ENCODE measurements around the gene SLC5A11. TPM values are rescaled to one million over a fixed set of nuclear protein-coding genes. Genes with fewer than 3 reads are reported as not detected.

Gene SLC5A11
- total RNA-seq, 1 experiment from 2014 or later, result 0.51 TPM

- no peak overlapping the region for H3K9ac ChIP-seq (ENCODE audit: low read length)
- no peaks in the 10 kb centered on the region for H3F3A ChIP-seq (ENCODE audit: low read length, unreplicated experiment)
- no peaks in the 10 kb centered on the region for H3K36me3 ChIP-seq (ENCODE audit: low read depth, low read length)
- no peaks in the 10 kb centered on the region for H3K4me1 ChIP-seq (ENCODE audit: insufficient read depth, low read length)
- ATAC-seq (no peak), DNase-seq (no peak)
- TF ChIP-seq, protein P1, sequence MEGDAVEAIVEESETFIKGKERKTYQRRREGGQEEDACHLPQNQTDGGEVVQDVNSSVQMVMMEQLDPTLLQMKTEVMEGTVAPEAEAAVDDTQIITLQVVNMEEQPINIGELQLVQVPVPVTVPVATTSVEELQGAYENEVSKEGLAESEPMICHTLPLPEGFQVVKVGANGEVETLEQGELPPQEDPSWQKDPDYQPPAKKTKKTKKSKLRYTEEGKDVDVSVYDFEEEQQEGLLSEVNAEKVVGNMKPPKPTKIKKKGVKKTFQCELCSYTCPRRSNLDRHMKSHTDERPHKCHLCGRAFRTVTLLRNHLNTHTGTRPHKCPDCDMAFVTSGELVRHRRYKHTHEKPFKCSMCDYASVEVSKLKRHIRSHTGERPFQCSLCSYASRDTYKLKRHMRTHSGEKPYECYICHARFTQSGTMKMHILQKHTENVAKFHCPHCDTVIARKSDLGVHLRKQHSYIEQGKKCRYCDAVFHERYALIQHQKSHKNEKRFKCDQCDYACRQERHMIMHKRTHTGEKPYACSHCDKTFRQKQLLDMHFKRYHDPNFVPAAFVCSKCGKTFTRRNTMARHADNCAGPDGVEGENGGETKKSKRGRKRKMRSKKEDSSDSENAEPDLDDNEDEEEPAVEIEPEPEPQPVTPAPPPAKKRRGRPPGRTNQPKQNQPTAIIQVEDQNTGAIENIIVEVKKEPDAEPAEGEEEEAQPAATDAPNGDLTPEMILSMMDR (conservative IDR thresholded peaks at IDR 0.05; ENCODE audit: low read depth, low read length), result no peak
- TF ChIP-seq EZH2 (IDR thresholded peaks at IDR 0.05; ENCODE audit: low read length, unreplicated experiment) (no peak), EZH2phosphoT487 (IDR thresholded peaks at IDR 0.05; ENCODE audit: borderline replicate concordance, low read length) (no peak)
- no peak overlapping the region for H3K4me2 ChIP-seq (ENCODE audit: low read length)
- no peaks in the 10 kb centered on the region for H3K79me2 ChIP-seq (ENCODE audit: low read length)
- no peak overlapping the region for H3K27ac ChIP-seq (ENCODE audit: low read length)
- H3K27me3 ChIP-seq (ENCODE audit: low read length), result no peaks in the 10 kb centered on the region
- H3K9me3 ChIP-seq (ENCODE audit: low read length), result no peaks in the 10 kb centered on the region
- BruUV-seq (replicated peaks), result no TSS peak
- ChIA-PET CTCF (interaction anchor here (0.6 kb wide), 1 partner anchor 225 kb away, joined by 10 read pairs; no protein-coding TSS in a partner anchor), POLR2A (ENCODE audit: unreplicated experiment) (no interaction called here)
- no peaks in the 10 kb centered on the region for H3K9me2 ChIP-seq (replicated peaks; ENCODE audit: low read length)
- no peak overlapping the region for H3K4me3 ChIP-seq (ENCODE audit: low read length)
- no peak overlapping the region for H2AFZ ChIP-seq (ENCODE audit: low read length)
- intact Hi-C loops (cut with micrococcal nuclease), result loop anchor here (10.0 kb wide), 2 partner anchors 75 to 135 kb away; no protein-coding TSS in a partner anchor
- H4K20me1 ChIP-seq (ENCODE audit: low read length), result no peaks in the 10 kb centered on the region
These were observed 64.1 kb downstream of the SLC5A11 start for GRCh38 chr16:24909856-24910255.

GRCh38 chr16:24915019-24915418 is 69.3 kb downstream of the SLC5A11 start:
- DNase-seq (no peak), ATAC-seq (no peak)
- ChIA-PET CTCF (no interaction called here), POLR2A (ENCODE audit: unreplicated experiment) (no interaction called here)
- Histone ChIP-seq H3K4me1 (ENCODE audit: insufficient read depth, low read length) (no peaks in the 10 kb centered on the region), H4K20me1 (ENCODE audit: low read length) (no peaks in the 10 kb centered on the region), H3K27ac (ENCODE audit: low read length) (no peak overlapping the region), H3K36me3 (ENCODE audit: low read depth, low read length) (no peaks in the 10 kb centered on the region), H3F3A (ENCODE audit: low read length, unreplicated experiment) (no peaks in the 10 kb centered on the region), H3K4me3 (ENCODE audit: low read length) (no peak overlapping the region), H3K79me2 (ENCODE audit: low read length) (no peaks in the 10 kb centered on the region), H3K9me2 (replicated peaks; ENCODE audit: low read length) (no peaks in the 10 kb centered on the region), H3K9ac (ENCODE audit: low read length) (no peak overlapping the region), H3K4me2 (ENCODE audit: low read length) (no peak overlapping the region), H2AFZ (ENCODE audit: low read length) (no peak overlapping the region), H3K27me3 (ENCODE audit: low read length) (no peaks in the 10 kb centered on the region), H3K9me3 (ENCODE audit: low read length) (no peaks in the 10 kb centered on the region)
- intact Hi-C loops (cut with micrococcal nuclease), result no loop called here
- no TSS peak for BruUV-seq (replicated peaks)
- TF ChIP-seq EZH2 (IDR thresholded peaks at IDR 0.05; ENCODE audit: low read length, unreplicated experiment), result no peak
- no peak for TF ChIP-seq EZH2phosphoT487 (IDR thresholded peaks at IDR 0.05; ENCODE audit: borderline replicate concordance, low read length)
- TF ChIP-seq, protein P1 (conservative IDR thresholded peaks at IDR 0.05; ENCODE audit: low read depth, low read length), result no peak

DNA sequence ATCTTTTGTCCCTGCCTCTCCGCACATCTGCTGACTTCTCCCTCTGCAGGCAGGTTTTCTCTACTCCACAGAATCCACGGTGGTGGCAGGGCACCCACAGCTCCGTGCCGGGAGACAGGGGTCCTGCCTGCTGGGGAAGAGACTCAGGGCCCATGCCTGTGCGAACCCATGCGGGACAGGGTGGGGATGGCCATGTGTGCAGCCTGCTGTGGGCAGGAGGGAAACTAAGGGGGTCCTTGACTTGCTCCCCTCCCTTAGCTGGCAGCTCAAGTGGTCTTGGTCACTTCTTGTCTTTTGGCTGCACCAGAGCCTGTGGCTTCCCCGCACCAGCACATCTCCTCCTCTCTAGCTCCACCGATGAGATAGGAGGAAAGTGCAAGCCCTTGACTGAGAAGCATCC is 69.8 kb downstream of the SLC5A11 start:
- no peaks in the 10 kb centered on the region for H3K9me2 ChIP-seq (replicated peaks; ENCODE audit: low read length)
- no peaks in the 10 kb centered on the region for H3F3A ChIP-seq (ENCODE audit: low read length, unreplicated experiment)
- H3K4me2 ChIP-seq (ENCODE audit: low read length), result no peak overlapping the region
- no peaks in the 10 kb centered on the region for H3K4me1 ChIP-seq (ENCODE audit: insufficient read depth, low read length)
- H3K9me3 ChIP-seq (ENCODE audit: low read length), result no peaks in the 10 kb centered on the region
- H3K9ac ChIP-seq (ENCODE audit: low read length), result no peak overlapping the region
- TF ChIP-seq, protein P1 (conservative IDR thresholded peaks at IDR 0.05; ENCODE audit: low read depth, low read length), result no peak
- TF ChIP-seq EZH2 (IDR thresholded peaks at IDR 0.05; ENCODE audit: low read length, unreplicated experiment) (no peak), EZH2phosphoT487 (IDR thresholded peaks at IDR 0.05; ENCODE audit: borderline replicate concordance, low read length) (no peak)
- ATAC-seq, result no peak
- DNase-seq, result no peak
- no peaks in the 10 kb centered on the region for H3K27me3 ChIP-seq (ENCODE audit: low read length)
- no TSS peak for BruUV-seq (replicated peaks)
- no peak overlapping the region for H2AFZ ChIP-seq (ENCODE audit: low read length)
- H4K20me1 ChIP-seq (ENCODE audit: low read length), result no peaks in the 10 kb centered on the region
- CTCF ChIA-PET, result no interaction called here
- H3K4me3 ChIP-seq (ENCODE audit: low read length), result no peak overlapping the region
- POLR2A ChIA-PET (ENCODE audit: unreplicated experiment), result no interaction called here
- intact Hi-C loops (cut with micrococcal nuclease), result no loop called here
- H3K79me2 ChIP-seq (ENCODE audit: low read length), result no peaks in the 10 kb centered on the region
- H3K27ac ChIP-seq (ENCODE audit: low read length), result no peak overlapping the region
- no peaks in the 10 kb centered on the region for H3K36me3 ChIP-seq (ENCODE audit: low read depth, low read length)
